ENCODE measurements around the gene KIF24.

DNA sequence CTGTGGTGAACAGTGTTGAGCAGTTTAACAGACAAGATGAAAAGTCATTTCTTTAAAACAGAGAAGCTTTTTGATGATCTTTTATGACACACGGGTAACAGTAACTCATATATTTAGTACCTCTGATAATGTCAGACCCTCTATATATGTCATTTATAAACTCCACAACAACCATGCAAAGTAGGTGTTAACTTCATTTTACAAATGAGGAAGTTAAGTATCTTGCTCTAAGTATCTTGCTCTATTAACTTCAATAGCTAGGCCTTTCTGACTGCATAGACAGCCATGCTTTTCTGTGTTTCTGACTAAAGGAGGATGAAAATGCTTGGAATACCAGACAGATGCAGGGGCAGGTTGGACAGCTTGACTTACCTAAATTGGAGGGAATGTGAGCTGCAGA, 2.1 kb upstream of the KIF24 start:
- TF ChIP-seq POLR2A (IDR thresholded peaks at IDR 0.05; ENCODE audit: low read depth), result no peak
- TF ChIP-seq, protein P1, sequence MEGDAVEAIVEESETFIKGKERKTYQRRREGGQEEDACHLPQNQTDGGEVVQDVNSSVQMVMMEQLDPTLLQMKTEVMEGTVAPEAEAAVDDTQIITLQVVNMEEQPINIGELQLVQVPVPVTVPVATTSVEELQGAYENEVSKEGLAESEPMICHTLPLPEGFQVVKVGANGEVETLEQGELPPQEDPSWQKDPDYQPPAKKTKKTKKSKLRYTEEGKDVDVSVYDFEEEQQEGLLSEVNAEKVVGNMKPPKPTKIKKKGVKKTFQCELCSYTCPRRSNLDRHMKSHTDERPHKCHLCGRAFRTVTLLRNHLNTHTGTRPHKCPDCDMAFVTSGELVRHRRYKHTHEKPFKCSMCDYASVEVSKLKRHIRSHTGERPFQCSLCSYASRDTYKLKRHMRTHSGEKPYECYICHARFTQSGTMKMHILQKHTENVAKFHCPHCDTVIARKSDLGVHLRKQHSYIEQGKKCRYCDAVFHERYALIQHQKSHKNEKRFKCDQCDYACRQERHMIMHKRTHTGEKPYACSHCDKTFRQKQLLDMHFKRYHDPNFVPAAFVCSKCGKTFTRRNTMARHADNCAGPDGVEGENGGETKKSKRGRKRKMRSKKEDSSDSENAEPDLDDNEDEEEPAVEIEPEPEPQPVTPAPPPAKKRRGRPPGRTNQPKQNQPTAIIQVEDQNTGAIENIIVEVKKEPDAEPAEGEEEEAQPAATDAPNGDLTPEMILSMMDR (IDR thresholded peaks at IDR 0.05), result no peak

All from esophagus muscularis mucosa (tissue), 3 donors.